Measurements from ENCODE around the gene OR2B2.

The OR2B2 gene

GRCh38 chr6:27866357-27867050 is 45.7 kb downstream of the OR2B2 start:
- DNase-seq, result peak; percentile 38

- DNase-seq, result no peak
Observed at GRCh38 chr6:27865850-27866356, 46.3 kb downstream of the OR2B2 start.

GRCh38 chr6:27864906-27865849 is 47.0 kb downstream of the OR2B2 start:
- peak; percentile 97 for DNase-seq

GRCh38 chr6:27863962-27864905 is 48.0 kb downstream of the OR2B2 start:
- no peak for DNase-seq

GRCh38 chr6:27862396-27863066 is 49.7 kb downstream of the OR2B2 start:
- DNase-seq, result no peak

- no peak for DNase-seq
Observed at GRCh38 chr6:27861861-27862260, 50.3 kb downstream of the OR2B2 start.

GRCh38 chr6:27861276-27861840 is 50.8 kb downstream of the OR2B2 start:
- no peak for DNase-seq
